SK-N-SH (cell line): ENCODE measurements around the gene LDB2. TPM values are rescaled to one million over a fixed set of nuclear protein-coding genes. Genes with fewer than 3 reads are reported as not detected.

ENCODE experiments used
- CTCF ChIA-PET: fragments of 300-600, 350-600 bp; formaldehyde crosslinking; extraction: SDS; loops from one replicate; lab custom pipeline; 2021; lab: Yijun Ruan, JAX
- POLR2A ChIA-PET: fragments of 350-600 bp; sonication (Branson Sonifier 250); formaldehyde crosslinking; extraction: SDS; loops from one replicate; lab custom pipeline; 2020; ENCODE audit warnings: antibody characterized with exemption, inconsistent platforms; lab: Yijun Ruan, JAX
- DNase-seq: peaks from one replicate; pipeline ENCODE4 v3.0.0; 2012
- H2AFZ ChIP-seq: fragments of 200-600 bp; sonication (generic); 2 replicates; pipeline ENCODE4 v1.8.1; 2016; ENCODE audit warnings: antibody characterized with exemption, mild to moderate bottlenecking, low read depth
- H3F3A ChIP-seq: fragments of 200-600 bp; sonication (generic); replicated peaks from 2 replicates; pipeline ENCODE3; 2016; ENCODE audit warnings: antibody characterized with exemption, mild to moderate bottlenecking; ENCODE audit not compliant: insufficient read depth
- H3K27ac ChIP-seq, 2 experiments: fragments of 200-500 bp in 1 of 2; fragments of 200-600 bp in 1 of 2; sonication (Bioruptor generic) in 1 of 2; sonication (generic), shearing (Covaris generic) in 1 of 2; 2 replicates each; pipeline versions ENCODE4 v1.5.1 to v1.6.1; 2014 to 2016; ENCODE audit warnings: low read depth in 2 of 2, inconsistent platforms in 1 of 2, low read length in 1 of 2, mild to moderate bottlenecking in 1 of 2, mixed read lengths in 1 of 2
- H3K27me3 ChIP-seq: fragments of 200-600 bp; sonication (generic), shearing (Covaris generic); 2 replicates; pipeline ENCODE4 v1.6.1; 2016; ENCODE audit warnings: mixed run types; ENCODE audit not compliant: insufficient read depth
- H3K36me3 ChIP-seq, 2 experiments: fragments of 200-500 bp in 1 of 2; fragments of 200-600 bp in 1 of 2; sonication (Bioruptor generic) in 1 of 2; sonication (generic) in 1 of 2; replicated peaks in 1 of 2; 2 replicates each; pipeline versions ENCODE3 to v1.5.1; 2014 to 2016; ENCODE audit warnings: low read length in 1 of 2, mild to moderate bottlenecking in 1 of 2; ENCODE audit not compliant: insufficient read depth in 2 of 2, control insufficient read depth in 1 of 2
- H3K4me1 ChIP-seq, 2 experiments: fragments of 200-500 bp in 1 of 2; fragments of 200-600 bp in 1 of 2; sonication (Bioruptor generic) in 1 of 2; sonication (generic), shearing (Covaris generic) in 1 of 2; 2 replicates each; pipeline versions ENCODE4 v1.5.1 to v1.6.1; 2014 to 2016; ENCODE audit warnings: low read depth in 1 of 2, low read length in 1 of 2, mixed run types in 1 of 2; ENCODE audit not compliant: insufficient read depth in 2 of 2, control insufficient read depth in 1 of 2
- H3K4me2 ChIP-seq: fragments of 200-600 bp; sonication (generic), shearing (Covaris generic); 2 replicates; pipeline ENCODE4 v1.6.1; 2017; ENCODE audit warnings: mixed run types
- H3K4me3 ChIP-seq, 2 experiments: fragments of 200-500 bp in 1 of 2; fragments of 200-600 bp in 1 of 2; sonication (Bioruptor generic) in 1 of 2; sonication (generic), shearing (Covaris generic) in 1 of 2; 2 replicates each; pipeline versions ENCODE4 v1.5.1 to v1.8.1; 2014 to 2016; ENCODE audit warnings: low read depth in 2 of 2, inconsistent platforms in 1 of 2, low read length in 1 of 2, mild to moderate bottlenecking in 1 of 2, mixed read lengths in 1 of 2, moderate library complexity in 1 of 2
- H3K79me2 ChIP-seq: fragments of 200-600 bp; sonication (generic); 2 replicates; pipeline ENCODE4 v1.8.1; 2017; ENCODE audit warnings: mild to moderate bottlenecking; ENCODE audit not compliant: insufficient read depth
- H3K9ac ChIP-seq: fragments of 200-600 bp; sonication (generic); 2 replicates; pipeline ENCODE4 v1.6.1; 2017; ENCODE audit warnings: mixed run types
- H3K9me2 ChIP-seq: fragments of 200-600 bp; sonication (generic); 2 replicates; pipeline ENCODE4 v1.6.1; 2017; ENCODE audit warnings: mixed run types
- H3K9me3 ChIP-seq: fragments of 200-600 bp; sonication (generic); 2 replicates; pipeline ENCODE4 v1.6.1; 2017; ENCODE audit warnings: mixed run types, mild to moderate bottlenecking, moderate library complexity
- H4K20me1 ChIP-seq: fragments of 200-600 bp; sonication (generic); 2 replicates; pipeline ENCODE4 v1.6.1; 2017; ENCODE audit warnings: mild to moderate bottlenecking, mixed run types; ENCODE audit not compliant: insufficient read depth
- CHD2 ChIP-seq: fragments of 150-350 bp; IDR thresholded peaks from 2 replicates; pipeline ENCODE4 v1.6.1; 2018; ENCODE audit warnings: low read length; ENCODE audit not compliant: partially characterized antibody
- FOXJ3 ChIP-seq: sonication (generic); formaldehyde crosslinking; IDR thresholded peaks from 2 replicates; pipeline ENCODE4 v1.5.1; 2020; ENCODE audit warnings: mild to moderate bottlenecking, missing genetic modification reagents
- GABPA ChIP-seq: IDR thresholded peaks from 2 replicates; pipeline ENCODE4 v1.4.0; 2012; ENCODE audit warnings: low read depth, mild to moderate bottlenecking
- IRF3 ChIP-seq: fragments of 150-350 bp; IDR thresholded peaks from 2 replicates; pipeline ENCODE4 v1.6.1; 2016; ENCODE audit warnings: mild to moderate bottlenecking, low read depth, low read length
- MEF2A ChIP-seq: IDR thresholded peaks from 2 replicates; pipeline ENCODE4 v1.4.0; 2012; ENCODE audit warnings: low read depth, borderline replicate concordance
- MXI1 ChIP-seq: IDR thresholded peaks from 2 replicates; pipeline ENCODE4 v1.6.1; 2012; ENCODE audit warnings: mild to moderate bottlenecking, low read depth, low read length, improper control_type of control experiment
- POLR2AphosphoS5 ChIP-seq: IDR thresholded peaks from 2 replicates; pipeline ENCODE4 v1.6.1; 2012; ENCODE audit warnings: low read depth, low read length
- RAD21 ChIP-seq: IDR thresholded peaks from 2 replicates; pipeline ENCODE4 v1.6.1; 2012; ENCODE audit warnings: mild to moderate bottlenecking, low read length
- RCOR1 ChIP-seq: fragments of 150-350 bp; IDR thresholded peaks from 2 replicates; pipeline ENCODE4 v1.6.1; 2017; ENCODE audit warnings: antibody characterized with exemption, low read length
- RFX5 ChIP-seq: IDR thresholded peaks from 2 replicates; pipeline ENCODE4 v1.6.1; 2012; ENCODE audit warnings: mild to moderate bottlenecking, improper control_type of control experiment, low read length
- RXRA ChIP-seq: IDR thresholded peaks from 2 replicates; pipeline ENCODE4 v1.4.0; 2012; ENCODE audit warnings: low read depth, mild to moderate bottlenecking, borderline replicate concordance
- SMC3 ChIP-seq: IDR thresholded peaks from 2 replicates; pipeline ENCODE4 v1.6.1; 2012; ENCODE audit warnings: low read depth, low read length, improper control_type of control experiment
- TCF12 ChIP-seq: IDR thresholded peaks from 2 replicates; pipeline ENCODE4 v1.4.0; 2012
- USF1 ChIP-seq: IDR thresholded peaks from 2 replicates; pipeline ENCODE4 v1.4.0; 2012; ENCODE audit warnings: low read depth, borderline replicate concordance
- USF2 ChIP-seq: fragments of 150-350 bp; IDR thresholded peaks from 2 replicates; pipeline ENCODE4 v1.6.1; 2017; ENCODE audit warnings: antibody characterized with exemption, low read length, low read depth, borderline replicate concordance
- WGBS: methylation state at CpG from one replicate; pipeline ENCODE4 v1.1.6; 2017; ENCODE audit warnings: low lambda C conversion rate; 5-methylcytosine and 5-hydroxymethylcytosine counted together
- polyA plus RNA-seq, 3 experiments: library from polyadenylated mRNA; depleted of rRNA; stranded (reverse); fragments of >200 nt; gene quantifications; 2 replicates each; pipeline ENCODE4 v1.2.3, GENCODE V29; 2012
- TF ChIP-seq, protein P1 (sequence below): IDR thresholded peaks from 2 replicates; pipeline ENCODE4 v1.4.0; 2012; ENCODE audit warnings: low read depth
- TF ChIP-seq, protein P2 (sequence below): IDR thresholded peaks from 2 replicates; pipeline ENCODE4 v1.6.1; 2012; ENCODE audit warnings: mild to moderate bottlenecking, low read depth, low read length, moderate library complexity
- TF ChIP-seq, protein P3 (sequence below): IDR thresholded peaks from 2 replicates; pipeline ENCODE4 v1.4.0; 2012; ENCODE audit warnings: low read depth, borderline replicate concordance

The LDB2 gene
- polyA plus RNA-seq, 1 of the 3 experiments (the other 2 are of a cell fraction), result 11.0 TPM

- no peak for TF ChIP-seq USF2
- TF ChIP-seq, protein P1, sequence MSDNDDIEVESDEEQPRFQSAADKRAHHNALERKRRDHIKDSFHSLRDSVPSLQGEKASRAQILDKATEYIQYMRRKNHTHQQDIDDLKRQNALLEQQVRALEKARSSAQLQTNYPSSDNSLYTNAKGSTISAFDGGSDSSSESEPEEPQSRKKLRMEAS, result no peak
- TF ChIP-seq FOXJ3 (CRISPR knock-in tag), result no peak
- TF ChIP-seq, protein P2, sequence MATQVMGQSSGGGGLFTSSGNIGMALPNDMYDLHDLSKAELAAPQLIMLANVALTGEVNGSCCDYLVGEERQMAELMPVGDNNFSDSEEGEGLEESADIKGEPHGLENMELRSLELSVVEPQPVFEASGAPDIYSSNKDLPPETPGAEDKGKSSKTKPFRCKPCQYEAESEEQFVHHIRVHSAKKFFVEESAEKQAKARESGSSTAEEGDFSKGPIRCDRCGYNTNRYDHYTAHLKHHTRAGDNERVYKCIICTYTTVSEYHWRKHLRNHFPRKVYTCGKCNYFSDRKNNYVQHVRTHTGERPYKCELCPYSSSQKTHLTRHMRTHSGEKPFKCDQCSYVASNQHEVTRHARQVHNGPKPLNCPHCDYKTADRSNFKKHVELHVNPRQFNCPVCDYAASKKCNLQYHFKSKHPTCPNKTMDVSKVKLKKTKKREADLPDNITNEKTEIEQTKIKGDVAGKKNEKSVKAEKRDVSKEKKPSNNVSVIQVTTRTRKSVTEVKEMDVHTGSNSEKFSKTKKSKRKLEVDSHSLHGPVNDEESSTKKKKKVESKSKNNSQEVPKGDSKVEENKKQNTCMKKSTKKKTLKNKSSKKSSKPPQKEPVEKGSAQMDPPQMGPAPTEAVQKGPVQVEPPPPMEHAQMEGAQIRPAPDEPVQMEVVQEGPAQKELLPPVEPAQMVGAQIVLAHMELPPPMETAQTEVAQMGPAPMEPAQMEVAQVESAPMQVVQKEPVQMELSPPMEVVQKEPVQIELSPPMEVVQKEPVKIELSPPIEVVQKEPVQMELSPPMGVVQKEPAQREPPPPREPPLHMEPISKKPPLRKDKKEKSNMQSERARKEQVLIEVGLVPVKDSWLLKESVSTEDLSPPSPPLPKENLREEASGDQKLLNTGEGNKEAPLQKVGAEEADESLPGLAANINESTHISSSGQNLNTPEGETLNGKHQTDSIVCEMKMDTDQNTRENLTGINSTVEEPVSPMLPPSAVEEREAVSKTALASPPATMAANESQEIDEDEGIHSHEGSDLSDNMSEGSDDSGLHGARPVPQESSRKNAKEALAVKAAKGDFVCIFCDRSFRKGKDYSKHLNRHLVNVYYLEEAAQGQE, result no peak
- TF ChIP-seq RFX5, result no peak
- TF ChIP-seq, protein P3, sequence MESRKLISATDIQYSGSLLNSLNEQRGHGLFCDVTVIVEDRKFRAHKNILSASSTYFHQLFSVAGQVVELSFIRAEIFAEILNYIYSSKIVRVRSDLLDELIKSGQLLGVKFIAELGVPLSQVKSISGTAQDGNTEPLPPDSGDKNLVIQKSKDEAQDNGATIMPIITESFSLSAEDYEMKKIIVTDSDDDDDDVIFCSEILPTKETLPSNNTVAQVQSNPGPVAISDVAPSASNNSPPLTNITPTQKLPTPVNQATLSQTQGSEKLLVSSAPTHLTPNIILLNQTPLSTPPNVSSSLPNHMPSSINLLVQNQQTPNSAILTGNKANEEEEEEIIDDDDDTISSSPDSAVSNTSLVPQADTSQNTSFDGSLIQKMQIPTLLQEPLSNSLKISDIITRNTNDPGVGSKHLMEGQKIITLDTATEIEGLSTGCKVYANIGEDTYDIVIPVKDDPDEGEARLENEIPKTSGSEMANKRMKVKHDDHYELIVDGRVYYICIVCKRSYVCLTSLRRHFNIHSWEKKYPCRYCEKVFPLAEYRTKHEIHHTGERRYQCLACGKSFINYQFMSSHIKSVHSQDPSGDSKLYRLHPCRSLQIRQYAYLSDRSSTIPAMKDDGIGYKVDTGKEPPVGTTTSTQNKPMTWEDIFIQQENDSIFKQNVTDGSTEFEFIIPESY, result no peak
Measured at GRCh38 chr4:16812041-16812440, 86.4 kb downstream of the LDB2 start (continued).

- Histone ChIP-seq H3K9me3 (no peaks in the 10 kb centered on the region), H2AFZ (no peak overlapping the region), H3K4me3 (no peak overlapping the region), H3K79me2 (no peaks in the 10 kb centered on the region), H3K27me3 (no peaks in the 10 kb centered on the region), H3F3A (no peaks in the 10 kb centered on the region), H3K4me1 (peaks cover 0 to 6% of the 10 kb centered on the region in 2 experiments; a peak in 1 of 4 replicates), H3K27ac (no peak overlapping the region), H3K4me2 (no peak overlapping the region), H3K9ac (no peak overlapping the region), H4K20me1 (no peaks in the 10 kb centered on the region), H3K36me3 (peaks cover 0 to 3% of the 10 kb centered on the region in 2 experiments), H3K9me2 (no peaks in the 10 kb centered on the region)
- no peak for DNase-seq
- WGBS, result 79% methylated on average over 3 of the region's 3 CpGs
- CTCF ChIA-PET, result interaction anchor here (1.2 kb wide), 1 partner anchor 17 kb away, joined by 4 read pairs; no protein-coding TSS in a partner anchor
- POLR2A ChIA-PET, result no interaction called here
- TF ChIP-seq SMC3 (no peak), CHD2 (no peak), RXRA (no peak), RAD21 (no peak), TCF12 (no peak), MXI1 (no peak), GABPA (no peak), IRF3 (no peak), FOXJ3 (CRISPR knock-in tag) (no peak), POLR2AphosphoS5 (no peak), RCOR1 (no peak), MEF2A (no peak), USF1 (no peak), RFX5 (no peak)
- TF ChIP-seq, protein P2, result no peak
Measured at GRCh38 chr4:16809943-16810342, 88.5 kb downstream of the LDB2 start.
